AG04449 (cell line): ENCODE measurements around the gene STARD3.
A peak's percentile ranks its signal among the peaks of the same experiment; 100 is the strongest.

Source experiments
- CTCF ChIA-PET: fragments of 350-600 bp; formaldehyde crosslinking; extraction: SDS; loops from one replicate; lab custom pipeline; 2021; ENCODE audit warnings: antibody characterized with exemption; lab: Yijun Ruan, JAX
- POLR2A ChIA-PET: fragments of 400-600, 350-600 bp; formaldehyde crosslinking; extraction: SDS; loops from one replicate; lab custom pipeline; 2020; ENCODE audit warnings: antibody characterized with exemption, inconsistent platforms; lab: Yijun Ruan, JAX
- DNase-seq: peaks from one replicate; pipeline ENCODE4 v3.0.0-alpha.2; 2010; ENCODE audit warnings: low read depth, low spot score
- H3K4me3 ChIP-seq: 2 replicates; pipeline ENCODE4 v1.5.1; 2011; ENCODE audit warnings: low read depth, mild to moderate bottlenecking, control low read depth, low read length
- TF ChIP-seq, protein P1 (sequence below): IDR thresholded peaks from one replicate; pipeline ENCODE4 v1.5.1; 2011; ENCODE audit warnings: mild to moderate bottlenecking, moderate library complexity, low read length, control low read depth, inconsistent platforms; ENCODE audit not compliant: insufficient read depth; ENCODE audit errors: missing control alignments

Gene STARD3

DNA sequence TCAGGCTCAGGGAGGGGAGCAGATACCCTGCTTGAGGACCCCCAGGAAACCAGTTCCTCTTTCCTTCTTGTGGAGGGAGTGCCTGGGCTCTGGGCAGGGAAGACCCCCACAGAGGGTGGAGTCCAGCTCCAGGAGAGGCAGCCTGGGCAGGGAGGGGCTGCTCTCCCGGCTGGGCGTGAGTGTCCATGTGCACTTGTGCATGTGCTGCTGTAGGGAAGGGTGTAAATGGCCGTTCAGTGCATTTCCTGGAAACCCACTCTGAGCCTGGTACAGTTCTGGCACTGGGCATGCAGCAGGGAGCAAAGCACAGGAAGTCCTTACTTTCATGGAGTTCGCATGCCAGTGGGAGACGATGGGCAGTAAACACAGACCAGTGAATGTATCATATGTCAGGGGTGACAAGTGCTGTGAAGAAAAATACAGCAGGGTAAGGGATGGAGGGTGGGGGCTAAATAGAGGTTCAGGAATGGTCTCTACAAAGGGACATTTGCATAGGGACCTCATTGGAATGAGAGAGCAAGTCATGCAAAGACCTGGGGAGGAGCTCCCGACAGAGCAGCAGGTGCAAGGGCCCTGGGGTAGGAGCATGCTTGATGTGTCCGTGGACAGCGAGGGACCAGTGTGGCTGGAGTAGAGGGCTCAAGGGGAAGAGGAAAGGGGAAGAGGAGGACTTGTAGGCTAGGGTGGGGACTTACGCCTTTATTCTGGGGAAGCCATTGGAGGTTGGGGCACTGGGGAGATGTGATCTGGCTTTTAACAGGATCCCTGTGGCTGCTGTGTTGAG, 5.5 kb downstream of the STARD3 start:
- POLR2A ChIA-PET = no interaction called here
- no peak overlapping the region for H3K4me3 ChIP-seq
- TF ChIP-seq, protein P1, sequence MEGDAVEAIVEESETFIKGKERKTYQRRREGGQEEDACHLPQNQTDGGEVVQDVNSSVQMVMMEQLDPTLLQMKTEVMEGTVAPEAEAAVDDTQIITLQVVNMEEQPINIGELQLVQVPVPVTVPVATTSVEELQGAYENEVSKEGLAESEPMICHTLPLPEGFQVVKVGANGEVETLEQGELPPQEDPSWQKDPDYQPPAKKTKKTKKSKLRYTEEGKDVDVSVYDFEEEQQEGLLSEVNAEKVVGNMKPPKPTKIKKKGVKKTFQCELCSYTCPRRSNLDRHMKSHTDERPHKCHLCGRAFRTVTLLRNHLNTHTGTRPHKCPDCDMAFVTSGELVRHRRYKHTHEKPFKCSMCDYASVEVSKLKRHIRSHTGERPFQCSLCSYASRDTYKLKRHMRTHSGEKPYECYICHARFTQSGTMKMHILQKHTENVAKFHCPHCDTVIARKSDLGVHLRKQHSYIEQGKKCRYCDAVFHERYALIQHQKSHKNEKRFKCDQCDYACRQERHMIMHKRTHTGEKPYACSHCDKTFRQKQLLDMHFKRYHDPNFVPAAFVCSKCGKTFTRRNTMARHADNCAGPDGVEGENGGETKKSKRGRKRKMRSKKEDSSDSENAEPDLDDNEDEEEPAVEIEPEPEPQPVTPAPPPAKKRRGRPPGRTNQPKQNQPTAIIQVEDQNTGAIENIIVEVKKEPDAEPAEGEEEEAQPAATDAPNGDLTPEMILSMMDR = no peak
- DNase-seq = no peak
- CTCF ChIA-PET = interaction anchor here (1.7 to 28.8 kb wide), 3 partner anchors 10 to 31 kb away, joined by 4 to 822 read pairs (median 86); partner anchors contain the start of gene PPP1R1B

DNA sequence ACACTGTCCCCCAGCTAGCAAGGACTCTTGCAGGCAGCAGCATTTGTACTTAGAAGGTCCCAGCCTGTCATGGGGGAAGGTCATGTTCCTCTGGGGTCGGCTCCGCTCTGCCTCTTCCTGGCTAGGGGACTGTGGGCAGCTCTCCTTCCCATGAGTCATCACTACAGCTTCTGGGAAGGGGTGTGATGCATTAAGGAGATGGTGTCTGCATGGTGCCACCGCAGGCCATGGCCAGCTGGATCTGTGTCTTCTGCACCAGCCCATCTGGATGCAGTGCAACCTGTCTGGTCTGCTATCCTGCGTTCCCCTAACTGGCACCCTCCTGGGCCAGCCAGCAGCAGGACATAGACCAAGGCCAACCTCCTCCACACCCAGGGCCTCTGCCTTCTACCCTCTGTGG, 6.3 kb downstream of the STARD3 start:
- TF ChIP-seq, protein P1 = no peak
- CTCF ChIA-PET = interaction anchor here (1.7 to 28.8 kb wide), 3 partner anchors 9 to 30 kb away, joined by 4 to 822 read pairs (median 86); partner anchors contain the start of gene PPP1R1B
- POLR2A ChIA-PET = no interaction called here
- H3K4me3 ChIP-seq = no peak overlapping the region
- no peak for DNase-seq

DNA sequence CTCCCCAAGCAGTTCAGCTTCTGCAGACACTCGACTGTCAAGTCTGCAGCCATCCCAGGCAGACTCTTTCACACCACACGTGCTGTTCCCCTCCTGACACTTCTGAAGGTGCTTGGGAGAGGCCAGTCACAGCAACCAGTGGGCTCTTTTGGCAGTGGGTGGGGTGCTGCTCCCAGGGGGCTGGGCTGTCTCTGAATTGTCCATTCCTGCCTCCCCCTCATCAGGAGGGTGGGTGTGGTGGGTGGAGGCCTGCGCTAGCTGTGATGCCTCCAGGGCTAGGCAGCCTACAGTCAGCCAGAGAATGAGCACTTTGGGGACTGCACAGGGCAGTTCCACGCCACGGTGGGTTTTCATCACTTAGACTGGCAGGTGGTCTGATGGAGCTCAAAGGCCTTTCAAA, 10.3 kb downstream of the STARD3 start:
- no peak overlapping the region for H3K4me3 ChIP-seq
- TF ChIP-seq, protein P1 = no peak
- CTCF ChIA-PET = interaction anchor here (0.7 to 28.8 kb wide), 3 partner anchors 9 to 83 kb away, joined by 3 to 822 read pairs (median 3); partner anchors contain the start of genes MIEN1 and PPP1R1B
- no peak for DNase-seq
- POLR2A ChIA-PET = no interaction called here

DNA sequence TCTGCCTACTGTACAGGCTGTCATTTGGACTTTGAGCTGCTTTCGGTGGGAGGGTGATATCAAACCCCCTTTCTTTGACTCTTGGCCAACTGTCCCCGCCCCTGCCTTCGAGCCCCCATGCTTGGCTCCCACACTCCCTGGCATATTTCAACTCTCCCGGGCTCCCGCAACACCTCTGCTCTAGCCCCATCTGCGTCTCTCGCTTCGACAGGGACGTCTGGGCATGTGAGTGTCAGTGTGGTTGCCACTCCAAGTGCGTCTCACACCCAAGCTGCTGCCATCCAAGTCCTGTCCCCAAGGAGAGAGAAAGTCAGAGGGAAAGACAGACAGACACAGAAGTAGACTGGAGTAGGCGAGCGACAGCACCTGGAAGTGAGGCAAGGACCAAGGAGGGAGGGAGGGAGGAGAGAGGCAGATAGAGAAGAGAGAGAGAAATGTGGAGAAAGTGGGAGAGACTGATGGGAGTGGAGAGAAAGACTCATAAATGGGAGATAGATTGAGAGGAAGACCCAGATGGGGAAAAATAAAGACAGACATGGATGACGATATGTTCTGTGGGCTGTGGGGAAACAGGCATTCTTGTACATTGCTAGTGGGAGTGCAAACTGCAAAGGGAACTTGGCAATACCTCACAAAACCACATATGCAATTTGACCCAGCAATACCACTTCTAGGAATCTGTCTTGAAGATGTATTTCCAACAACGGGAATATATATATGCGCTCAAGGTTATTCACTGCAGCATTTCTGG, 11.8 kb downstream of the STARD3 start:
- CTCF ChIA-PET = interaction anchor here (0.9 to 28.8 kb wide), 5 partner anchors 7 to 81 kb away, joined by 3 to 822 read pairs (median 4); partner anchors contain the start of genes MIEN1 and PPP1R1B
- no peak overlapping the region for H3K4me3 ChIP-seq
- POLR2A ChIA-PET = no interaction called here

DNA sequence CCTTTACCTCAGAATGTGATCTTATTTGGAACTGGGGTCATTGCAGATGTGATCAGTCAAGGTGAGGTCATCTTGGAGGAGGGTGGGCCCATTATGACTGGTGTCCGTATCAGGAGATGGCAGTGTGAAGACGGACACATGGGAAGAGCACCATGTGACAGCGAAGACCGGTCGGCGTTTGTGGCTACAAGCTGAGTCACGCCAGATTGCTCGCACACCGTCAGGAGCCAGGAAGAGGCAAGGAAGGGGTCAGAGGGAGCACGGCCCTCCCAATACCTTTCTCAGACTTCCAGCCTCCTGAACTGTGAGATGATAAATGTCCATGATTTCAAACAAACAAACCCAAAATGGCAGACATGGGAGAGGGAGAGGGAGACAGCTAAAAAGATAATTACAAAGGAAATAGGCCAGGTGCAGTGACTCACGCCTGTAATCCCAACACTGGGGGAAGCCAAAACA, 13.2 kb downstream of the STARD3 start:
- TF ChIP-seq, protein P1 = no peak
- POLR2A ChIA-PET = no interaction called here
- no peak for DNase-seq

More for the DNA sequence above, 11.8 kb downstream of the STARD3 start:
- peak; percentile 65 for DNase-seq
- TF ChIP-seq, protein P1 = no peak

More for the DNA sequence above, 13.2 kb downstream of the STARD3 start:
- CTCF ChIA-PET = interaction anchor here (1.0 to 28.8 kb wide), 10 partner anchors 9 to 80 kb away, joined by 3 to 822 read pairs (median 4); partner anchors contain the start of genes MIEN1, PNMT, PPP1R1B and STARD3
- H3K4me3 ChIP-seq = no peak overlapping the region
